Measurements from ENCODE around the gene GBX1.

The GBX1 gene

DNA sequence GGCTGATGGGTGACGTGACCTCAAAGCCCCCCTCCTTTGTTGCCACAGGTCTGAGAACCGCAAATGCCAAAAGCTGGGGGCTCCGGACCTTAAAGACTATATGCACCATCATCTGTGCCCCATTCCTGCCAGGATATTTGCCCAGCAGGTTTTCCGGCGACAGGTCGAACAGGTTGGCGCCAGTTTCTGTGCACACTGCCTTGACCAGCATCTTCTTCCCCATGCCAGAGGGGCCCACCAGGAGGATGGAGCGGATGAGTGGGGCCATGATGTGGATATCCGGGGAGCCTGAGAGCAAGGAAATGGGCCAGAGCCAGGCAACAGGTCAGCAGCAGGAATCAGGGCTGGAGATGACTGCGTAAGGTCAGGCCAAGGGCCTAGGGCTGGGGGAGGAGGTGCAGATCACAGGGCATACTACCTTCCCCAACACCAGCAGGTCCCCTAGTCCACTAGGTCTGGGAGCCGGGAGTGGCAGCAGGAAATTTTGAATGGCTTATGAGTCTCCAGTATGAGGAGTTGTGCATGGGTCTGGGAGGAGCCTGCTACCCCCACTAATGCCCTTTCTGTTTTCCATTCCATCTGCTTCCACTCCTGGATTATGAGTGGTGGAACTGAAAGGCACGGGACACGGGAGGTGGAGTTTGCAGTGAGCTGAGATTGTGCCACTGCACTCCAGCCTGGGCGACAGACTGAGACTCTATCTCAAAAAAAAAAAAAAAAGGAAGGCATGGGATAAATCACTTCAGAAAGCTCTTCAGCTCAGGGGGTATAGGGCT is 25.9 kb upstream of the GBX1 start:
- no peak for FAIRE-seq

DNA sequence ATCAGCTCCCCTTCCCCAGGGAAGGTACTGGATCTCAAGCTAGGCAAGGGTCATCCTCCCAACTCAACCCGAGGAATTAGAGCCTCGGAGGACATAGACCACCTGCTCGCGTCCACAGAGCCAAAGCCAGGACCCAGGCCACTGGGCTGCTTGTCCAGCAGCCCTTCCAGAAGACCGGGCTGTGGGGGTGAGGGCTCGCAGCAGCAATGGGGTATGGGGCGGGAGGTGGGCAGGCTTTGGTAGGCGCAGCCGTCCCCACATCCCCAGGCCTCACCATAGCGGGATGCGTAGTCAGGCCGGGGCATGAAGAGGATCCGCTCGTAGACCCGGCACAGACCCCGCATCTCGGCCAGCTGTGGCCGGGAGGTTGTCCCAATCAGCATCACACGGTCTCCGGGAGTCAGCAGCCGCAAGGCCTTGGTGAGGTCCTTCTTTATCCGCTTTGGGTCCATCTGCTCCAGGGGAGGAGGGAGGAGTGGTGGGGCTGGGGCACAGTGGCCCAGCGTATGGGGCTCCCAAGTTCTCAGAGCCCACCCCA is 24.6 kb upstream of the GBX1 start:
- no peak for FAIRE-seq

DNA sequence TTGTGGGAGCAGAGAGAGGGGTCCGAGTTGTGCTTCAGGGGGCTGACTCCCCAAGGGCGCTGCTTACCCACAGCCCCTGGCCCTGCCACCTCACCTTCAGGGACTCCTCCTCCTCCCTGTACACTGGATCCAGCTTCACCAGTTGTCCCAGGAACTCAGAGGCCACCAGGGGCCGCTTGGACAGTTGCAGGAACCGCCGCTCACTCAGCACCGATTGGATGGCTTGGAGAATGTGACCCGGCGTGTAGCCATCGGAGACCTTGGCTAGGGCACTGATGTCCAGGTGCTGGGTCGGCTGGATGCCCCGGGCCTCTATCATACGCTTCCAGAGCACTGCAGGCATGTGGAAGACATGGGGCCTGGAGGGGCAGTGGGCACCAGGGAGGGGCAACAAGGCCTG is 24.1 kb upstream of the GBX1 start:
- FAIRE-seq: no peak

DNA sequence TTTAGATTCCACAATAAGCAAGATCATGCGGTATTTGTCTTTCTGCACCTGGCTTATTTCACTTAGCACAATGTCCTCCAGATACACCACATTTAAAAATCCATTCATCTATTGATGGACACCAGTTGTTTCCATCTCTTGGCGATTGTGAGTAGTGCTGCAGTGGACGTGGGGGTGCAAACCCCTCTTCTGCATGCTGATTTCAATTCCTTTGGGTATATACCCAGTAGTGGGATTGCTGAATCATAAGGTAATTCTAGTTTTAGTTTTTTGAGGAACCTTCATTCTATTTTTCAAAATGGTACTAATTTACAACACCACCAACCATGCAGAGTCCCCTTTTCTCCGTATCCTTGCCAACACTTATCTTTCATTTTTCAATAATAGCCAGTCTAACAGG is 21.5 kb upstream of the GBX1 start:
- FAIRE-seq: no peak

DNA sequence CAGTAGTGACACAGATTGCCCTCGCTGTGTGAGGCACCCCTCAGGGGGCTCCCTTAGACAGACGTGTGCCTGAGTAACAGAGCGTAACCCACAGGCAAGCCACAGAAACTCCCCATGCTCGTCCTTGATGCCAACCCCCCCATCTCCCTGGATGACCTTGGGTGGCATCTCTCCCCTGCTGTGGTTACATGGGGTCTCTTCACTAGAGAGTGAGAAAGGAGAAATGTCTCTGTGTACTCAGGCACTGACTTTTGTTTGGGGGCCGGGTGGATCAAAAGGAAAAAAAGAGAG is 20.7 kb upstream of the GBX1 start:
- FAIRE-seq: no peak

DNA sequence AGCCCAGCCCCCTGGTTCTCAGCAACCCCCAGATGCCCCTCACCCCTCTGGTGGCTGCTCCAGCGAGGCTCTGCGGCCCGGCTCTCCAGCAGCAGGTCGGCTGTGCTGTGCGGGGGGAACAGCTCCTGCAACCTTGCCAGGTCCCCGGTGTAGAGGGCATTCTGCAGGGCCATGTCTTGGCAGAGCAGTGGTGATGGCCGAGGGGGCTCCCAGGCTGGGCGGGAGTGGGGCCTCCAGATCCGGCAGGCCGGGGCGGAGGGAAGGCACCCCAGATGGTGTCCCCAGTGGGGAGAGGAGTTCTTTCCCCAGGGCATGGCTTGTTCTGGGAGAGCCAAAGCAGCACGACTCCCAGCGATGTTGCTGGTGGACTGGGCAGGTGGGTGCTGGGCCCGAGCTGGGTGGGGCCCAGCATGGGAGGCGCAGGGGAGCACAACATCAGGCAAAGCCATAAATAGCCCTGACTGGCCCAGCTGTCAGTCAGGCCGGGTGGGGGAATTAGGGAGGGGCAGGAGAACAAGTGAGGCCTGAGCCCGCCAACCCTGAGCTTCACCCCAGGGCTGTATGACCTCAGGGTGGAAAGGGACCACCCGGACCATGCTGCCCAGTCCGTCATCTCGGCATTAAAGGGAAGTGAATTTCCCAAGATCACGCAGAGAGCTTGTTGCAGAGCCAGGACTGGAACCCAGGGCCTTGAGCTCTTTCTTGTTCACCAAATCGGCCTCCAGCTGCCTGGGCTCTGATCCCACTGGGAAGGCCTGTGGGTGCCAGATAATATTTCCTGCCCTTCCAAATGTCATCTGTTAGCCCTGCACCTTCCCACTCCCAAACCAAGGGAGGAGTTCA is 20.1 kb upstream of the GBX1 start:
- no peak for FAIRE-seq

DNA sequence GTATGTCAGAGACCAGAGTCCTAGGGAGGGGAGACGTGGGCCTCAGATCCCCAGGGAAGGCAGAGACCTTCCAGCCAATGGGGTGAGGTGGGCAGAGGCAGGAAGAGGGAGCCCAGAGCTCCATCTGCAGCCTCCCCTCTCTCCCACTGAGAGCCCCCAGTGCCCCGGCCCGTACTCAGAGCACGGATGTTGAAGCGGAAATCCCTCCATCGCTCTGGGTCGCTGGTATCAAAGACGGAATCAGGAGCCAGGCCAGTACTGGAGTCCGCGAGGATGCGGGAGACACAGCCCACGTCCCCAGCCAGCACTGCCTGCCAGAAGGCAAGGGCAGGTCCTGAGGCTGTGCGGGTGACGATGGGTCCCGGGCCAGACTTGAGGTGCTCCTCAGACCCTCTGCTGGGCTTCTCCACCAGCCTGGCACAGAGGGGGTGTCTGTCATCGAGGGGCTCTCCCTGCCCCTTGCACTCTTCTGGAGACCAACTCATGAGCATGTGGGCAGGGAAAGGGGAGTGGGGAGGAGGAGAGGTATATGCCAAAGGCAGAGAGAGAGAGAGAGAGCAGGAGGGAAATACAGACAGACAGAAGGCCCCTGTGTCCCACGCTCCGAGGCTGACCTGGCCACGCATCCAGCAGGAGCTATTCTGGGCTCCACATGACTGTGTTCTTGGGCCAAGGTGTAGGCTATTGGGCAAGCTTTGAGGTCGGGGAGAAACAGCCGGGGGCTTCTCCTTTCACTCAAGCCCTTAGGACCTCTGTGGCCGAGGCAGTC is 19.3 kb upstream of the GBX1 start, which contains the start of gene ASB10:
Gene ASB10, minus strand, starts transcription at position 611 of the 769 bp plus-strand sequence. Its CDS starts 120 bp downstream, at position 491.
- FAIRE-seq: no peak

DNA sequence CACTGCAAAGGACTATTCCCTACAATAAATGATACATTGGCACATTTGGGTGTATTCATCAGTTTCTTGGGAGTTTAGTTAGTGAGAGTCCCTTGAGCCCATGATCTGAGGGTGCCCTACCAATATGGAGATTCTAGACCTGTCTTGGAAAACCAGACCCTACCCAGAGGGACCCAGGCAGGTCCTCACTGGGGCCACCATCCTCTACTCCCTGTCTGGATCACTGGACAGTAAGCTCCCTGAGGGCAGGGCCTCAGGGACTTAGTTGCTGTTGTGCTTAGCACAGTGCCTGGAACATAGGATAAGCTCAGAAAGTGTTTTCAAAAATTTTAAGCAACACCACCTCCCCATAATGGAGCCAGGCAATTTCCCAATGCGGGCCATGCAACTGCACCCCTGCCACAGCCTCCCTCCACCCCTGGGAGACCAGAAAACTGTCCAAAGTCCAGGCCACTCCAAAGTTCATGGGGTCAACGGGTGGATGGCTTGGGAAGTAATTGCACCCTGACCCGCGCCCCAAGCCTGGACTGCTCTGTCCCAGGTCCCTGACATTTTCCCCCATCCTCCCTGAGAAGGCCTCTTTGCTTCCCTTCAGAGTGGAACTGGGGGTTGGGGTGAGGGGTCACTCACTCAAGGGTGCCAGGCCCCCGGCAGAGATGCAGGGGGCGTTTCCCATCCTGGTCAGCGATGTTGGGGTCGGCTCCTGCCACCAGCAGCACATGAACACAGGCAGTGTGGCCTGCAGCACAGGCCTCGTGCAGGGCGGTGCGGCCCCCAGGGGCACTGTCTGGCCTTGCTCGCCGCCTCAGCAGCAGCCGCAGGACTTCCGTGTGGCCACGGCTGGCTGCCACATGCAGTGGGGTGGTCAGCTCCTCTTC is 18.5 kb upstream of the GBX1 start:
- no peak for FAIRE-seq

DNA sequence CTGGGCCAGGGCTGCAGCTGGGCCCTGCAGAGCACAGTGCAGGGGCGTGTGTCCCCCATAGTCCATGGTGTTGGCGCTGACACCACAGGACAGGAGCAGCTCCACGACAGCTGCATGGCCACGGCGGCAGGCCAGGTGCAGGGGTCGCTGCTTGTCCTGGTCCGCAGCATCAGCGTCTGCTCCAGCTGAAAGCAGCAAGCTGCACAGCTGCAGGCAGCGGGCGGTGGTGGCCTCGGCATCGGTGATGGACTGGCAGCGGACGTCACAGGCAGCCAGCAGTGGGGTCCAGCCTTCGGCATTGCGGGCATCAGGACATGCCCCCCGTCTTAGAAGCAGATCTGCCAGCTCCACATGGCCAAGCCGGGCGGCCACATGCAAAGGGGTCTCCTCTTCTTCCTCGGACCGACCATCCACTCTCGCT is 13.5 kb upstream of the GBX1 start:
- FAIRE-seq: no peak

DNA sequence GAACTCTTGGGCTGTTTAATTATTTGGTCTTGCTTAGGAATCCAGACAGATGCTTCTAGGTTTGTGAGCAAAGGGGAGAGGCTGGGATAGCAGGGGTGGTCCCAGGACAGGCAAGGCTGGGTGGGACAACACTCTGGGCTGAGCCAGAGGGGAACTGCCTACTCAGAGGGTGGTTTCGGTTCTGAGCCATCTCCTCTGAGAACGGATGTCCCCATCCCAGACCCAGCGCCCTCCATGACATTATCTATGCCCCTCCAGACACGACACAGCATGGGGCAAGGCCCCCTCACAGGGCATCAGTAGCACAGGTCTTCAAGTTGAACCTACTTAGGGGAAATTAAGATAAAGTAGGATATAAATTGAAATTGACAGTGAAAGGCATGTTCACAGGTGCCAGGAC is 12.5 kb upstream of the GBX1 start:
- no peak for FAIRE-seq

DNA sequence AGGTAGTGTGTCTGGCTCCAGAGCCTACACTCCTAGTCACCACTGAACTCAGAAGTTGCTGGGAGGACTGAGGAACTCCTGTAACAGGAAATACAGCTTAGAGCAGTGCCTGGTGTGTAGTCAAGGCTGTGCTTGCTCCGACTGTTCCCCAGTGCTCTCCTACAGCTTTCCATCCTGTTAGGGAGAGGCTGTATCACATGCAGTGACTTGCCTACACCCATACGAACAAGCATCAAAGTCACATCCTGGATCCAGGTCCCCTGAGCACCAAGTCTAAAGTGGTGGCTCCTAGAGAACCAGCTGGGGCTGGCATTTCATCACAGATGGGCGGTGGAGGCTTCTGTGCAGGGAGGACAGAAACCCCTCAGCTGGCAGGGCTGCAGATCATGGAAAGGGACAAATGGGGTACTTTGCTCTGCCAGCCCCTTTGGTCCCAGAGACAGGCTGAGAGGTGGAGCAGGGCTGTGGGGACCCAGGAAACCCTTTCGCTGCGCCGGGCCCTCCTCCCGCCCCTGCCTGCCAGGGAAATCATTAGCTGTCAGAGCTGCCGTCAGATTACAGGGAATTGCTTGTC is 11.9 kb upstream of the GBX1 start:
- no peak for FAIRE-seq

DNA sequence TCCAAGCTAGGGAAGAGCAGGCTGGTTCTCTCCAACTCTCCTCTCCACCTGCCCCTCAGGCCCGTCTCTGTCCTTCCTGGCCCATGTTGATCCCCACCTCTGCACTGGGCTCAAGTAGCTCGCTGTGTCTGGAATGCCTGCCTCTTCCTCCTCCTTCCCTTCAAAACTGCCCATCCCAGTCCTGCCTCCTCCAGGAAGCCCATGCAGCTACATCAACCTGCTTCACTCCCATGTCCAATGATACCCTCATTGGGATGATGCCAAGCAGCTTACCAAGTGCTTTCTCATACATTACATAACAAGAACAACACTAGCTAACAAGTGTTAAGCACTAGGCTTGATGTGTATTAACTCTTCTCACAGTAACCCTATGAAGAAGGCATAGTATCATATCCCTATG is 11.3 kb upstream of the GBX1 start:
- no peak for FAIRE-seq

DNA sequence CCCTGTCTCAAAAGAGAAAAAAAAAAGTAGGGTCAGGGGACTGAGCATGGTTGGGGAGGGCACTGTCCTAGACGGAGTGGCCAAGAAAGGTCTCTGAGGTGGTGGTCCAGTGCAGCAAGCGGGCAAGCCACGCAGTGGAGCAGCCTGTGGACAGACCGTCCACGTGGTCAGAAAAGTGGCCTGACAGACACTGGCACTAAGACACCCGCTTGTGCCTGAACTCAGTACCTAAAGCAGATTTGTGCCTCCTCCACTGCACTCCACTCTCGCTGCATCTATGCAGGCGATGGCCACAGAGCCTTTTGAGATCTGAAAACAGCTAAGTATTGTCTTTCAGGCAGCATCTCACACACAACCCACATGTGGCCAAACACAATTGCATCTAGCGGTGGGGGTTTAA is 10.7 kb upstream of the GBX1 start:
- no peak for FAIRE-seq

DNA sequence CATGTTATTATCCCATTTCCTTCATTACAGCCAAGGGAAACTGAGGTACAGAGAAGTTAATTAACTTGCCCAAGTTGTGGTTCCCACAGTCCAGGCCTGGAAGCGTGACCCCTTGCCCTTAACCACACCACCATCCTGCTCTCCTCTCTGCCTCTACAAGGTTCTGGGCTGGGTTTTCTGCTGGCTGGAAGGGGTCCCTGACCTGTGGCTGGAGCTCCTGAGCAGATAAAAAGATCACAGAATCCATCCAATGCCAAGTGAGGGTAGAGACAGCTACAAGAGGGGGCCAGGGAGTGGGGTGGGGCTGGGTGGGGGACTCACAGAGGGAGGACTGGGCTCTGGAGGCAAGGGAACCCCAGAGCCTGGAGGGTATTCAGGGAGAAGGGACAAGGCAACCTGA is 9.8 kb upstream of the GBX1 start:
- FAIRE-seq: no peak

DNA sequence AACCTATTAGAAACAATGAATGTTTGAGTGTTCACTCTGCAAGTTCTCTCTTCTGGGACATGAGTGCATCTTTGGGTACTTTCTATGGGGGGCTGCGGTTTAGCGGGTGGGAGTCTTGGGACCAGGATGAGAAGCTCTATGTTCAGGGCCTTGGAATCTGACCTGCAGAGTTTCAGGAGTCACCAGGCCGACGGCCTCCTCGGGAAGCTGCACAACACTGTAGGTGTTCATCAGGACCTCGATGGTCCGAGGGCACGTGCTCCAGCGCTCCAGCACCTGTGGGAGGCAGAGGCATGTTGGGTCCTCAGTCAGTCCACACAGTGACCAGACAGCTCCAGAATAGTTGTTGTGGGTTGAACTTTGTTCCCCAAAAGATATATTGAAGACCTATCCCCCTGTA is 8.9 kb upstream of the GBX1 start:
- FAIRE-seq: no peak

DNA sequence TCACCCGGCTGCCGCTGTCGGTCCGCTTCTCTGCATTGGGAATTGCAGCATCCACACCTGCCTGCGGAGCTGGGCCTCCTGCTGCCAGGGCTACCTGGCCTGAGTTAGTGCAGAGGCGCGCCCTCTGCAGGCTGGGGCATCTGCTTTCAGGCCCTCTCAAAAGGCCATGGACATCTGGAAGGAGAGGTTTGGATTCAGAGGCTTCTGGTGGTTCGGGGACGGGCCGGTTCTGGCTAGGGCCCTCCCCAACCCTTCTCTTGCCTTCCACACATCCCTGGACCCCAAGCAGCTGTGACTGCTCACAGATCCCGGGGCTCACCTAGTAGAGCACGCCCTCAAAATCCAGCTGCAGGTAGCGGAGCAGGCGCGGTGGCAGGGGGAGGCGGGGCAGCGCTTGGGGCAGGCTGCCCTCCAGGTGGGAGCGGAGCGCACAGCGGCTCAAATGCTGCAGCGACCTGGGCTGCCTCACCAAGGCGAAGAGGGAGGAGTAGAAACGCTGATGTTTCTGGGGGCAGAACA is 8.4 kb upstream of the GBX1 start:
- no peak for FAIRE-seq

DNA sequence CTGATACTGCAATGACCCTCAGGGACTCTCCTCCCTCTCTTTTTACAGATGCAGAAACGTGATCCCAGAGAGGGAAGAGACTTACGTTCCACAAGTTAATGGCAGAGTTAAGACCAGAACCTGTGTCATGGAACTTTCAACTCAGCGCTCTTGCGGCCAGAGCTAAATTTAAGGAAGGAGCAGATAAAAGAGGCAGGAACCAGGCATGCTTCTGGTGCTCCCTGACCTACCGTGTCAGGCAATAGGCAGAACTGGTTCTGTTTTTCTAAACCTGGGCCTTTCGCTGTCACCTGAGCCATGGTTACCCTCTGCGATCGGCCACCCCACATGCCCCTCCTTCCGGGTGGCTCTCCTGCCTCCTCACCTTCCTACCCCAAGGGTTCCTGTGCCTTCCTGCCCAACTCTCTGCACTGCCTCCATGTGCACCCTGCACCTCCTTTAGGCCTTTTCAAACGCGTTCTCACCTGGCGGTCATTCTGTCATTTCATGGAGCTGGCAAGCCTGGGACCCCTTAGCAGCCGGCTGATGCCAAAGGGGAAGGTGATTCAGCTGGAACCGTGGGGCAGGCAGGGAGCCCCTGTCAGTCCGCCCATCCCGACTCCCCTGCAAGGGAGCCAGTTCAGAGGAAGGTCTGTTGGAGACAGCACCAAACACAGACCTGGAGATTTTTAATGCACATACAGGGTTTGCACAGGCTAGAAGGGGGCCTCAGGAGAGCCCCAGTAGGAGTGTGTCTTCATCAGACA is 7.7 kb upstream of the GBX1 start:
- no peak for FAIRE-seq

DNA sequence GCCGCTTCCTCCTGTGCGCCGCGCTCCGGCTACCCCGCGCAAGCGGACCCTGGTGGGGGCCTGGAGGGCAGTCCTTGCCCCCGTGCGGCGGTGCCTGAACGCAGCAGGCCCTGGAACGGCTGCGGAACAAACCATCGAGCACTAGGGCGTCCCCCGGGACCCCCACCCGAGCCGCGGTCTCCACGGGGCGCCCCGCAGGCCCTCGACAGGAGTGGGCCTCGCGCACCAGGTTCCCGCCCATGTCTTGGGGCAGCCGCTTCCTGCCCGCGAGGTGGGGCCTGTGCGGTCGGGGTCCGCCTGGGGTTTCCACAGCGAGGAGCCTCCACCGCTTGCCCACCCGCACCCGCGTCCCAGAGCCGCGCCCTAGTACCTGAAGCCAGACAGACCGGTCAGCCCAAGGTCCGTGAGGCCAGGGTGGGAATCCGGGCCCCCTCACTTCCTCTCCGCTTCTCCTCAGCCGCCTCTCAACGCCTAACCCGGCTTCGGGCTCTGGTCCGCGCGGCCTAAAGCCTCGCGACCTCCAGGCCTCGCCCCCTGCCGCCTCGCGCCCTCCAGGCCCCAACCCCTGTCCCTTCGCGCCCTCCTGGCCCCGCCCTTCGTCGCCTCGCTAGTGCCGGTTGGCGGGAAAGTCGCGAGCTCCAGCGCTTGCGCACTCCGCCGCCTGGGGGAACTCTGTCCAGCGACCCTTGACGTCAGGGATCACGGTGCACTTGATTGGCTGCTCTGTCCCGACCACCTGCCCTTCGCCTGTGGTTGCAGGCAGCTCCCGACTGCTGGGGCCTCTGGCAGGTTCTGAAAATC is 7.0 kb upstream of the GBX1 start:
- FAIRE-seq: no peak

DNA sequence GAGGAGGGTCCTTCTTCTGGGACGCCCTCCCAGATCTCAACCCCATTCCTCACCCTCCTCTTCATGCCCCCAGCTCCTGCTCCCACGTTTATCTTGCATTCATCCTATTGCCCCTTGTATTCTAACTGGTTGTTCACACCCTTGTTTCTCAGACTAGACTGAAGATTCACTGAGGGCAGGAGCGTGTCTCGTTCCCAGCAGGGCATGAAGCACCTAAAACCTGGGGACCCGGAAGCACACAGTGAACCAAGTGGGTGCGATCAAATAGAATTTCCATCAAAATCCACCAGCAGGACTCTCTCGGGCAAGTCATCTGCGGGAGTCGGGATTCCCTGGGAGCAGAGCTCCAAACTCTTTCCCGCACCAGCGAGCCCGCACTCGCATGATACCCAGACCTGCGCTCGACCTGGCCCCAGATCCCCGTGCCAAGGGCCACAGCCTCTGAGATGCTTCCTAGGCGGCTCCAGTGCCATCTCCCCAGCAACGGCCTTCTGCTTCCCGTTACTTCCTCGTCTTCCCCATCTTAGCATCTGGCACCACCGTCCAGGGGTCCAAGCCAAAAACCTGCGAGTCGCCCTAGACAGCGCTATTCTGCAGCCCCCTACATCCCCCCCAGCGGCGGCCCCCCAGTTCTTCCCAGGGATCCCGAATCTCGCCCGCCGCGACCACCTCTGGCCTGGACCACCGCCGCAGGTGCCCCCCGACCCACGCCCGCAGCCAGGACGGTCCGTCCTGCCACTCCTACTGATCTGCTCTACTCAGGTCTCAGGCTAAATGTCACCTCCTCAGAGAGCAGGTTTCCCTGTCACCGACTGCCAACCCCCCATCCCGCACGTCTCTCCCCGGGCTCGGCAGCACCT is 6.1 kb upstream of the GBX1 start:
- no peak for FAIRE-seq

Measured in colon (tissue), 2 donors.